Ovary (tissue), 9 donors: Measurements from ENCODE around the gene GIMAP2. TPM values are rescaled to one million over a fixed set of nuclear protein-coding genes. Genes with fewer than 3 reads are reported as not detected.
"Not testable (repeated sequence)": the region's sequence is repeated elsewhere in the genome, so short reads cannot be mapped to it uniquely, and the experiment has no call there.

ENCODE experiments used
- DNase-seq, 5 donors: peaks; one replicate each; pipeline ENCODE4 v3.0.0-alpha.2; 2019 to 2020
- H3K27ac ChIP-seq, 2 donors: fragments of 200-600 bp; one replicate each; pipeline versions ENCODE4 v1.5.1 to v1.8.0; 2019 to 2022
- H3K27me3 ChIP-seq: fragments of 200-600 bp; one replicate; pipeline ENCODE4 v1.8.0; 2022
- H3K36me3 ChIP-seq: fragments of 200-600 bp; sonication (generic); one replicate; pipeline ENCODE4 v1.5.1; 2019
- H3K4me1 ChIP-seq: one replicate; pipeline ENCODE4 v1.8.1; 2013; ENCODE audit warnings: mild to moderate bottlenecking, moderate library complexity; ENCODE audit not compliant: insufficient read depth
- H3K4me3 ChIP-seq: fragments of 200-600 bp; sonication (generic); one replicate; pipeline ENCODE4 v1.5.1; 2017
- H3K9me3 ChIP-seq, 2 donors: fragments of 200-600 bp in 1 of 2; sonication (generic) in 1 of 2; one replicate each; pipeline versions ENCODE4 v1.5.1 to v1.8.1; 2013 to 2019; ENCODE audit warnings: mild to moderate bottlenecking in 1 of 2, moderate library complexity in 1 of 2
- EP300 ChIP-seq: sonication (generic); formaldehyde crosslinking; IDR thresholded peaks from one replicate; pipeline ENCODE4 v1.6.1; 2017; ENCODE audit warnings: antibody characterized with exemption
- POLR2A ChIP-seq: fragments of 450-650 bp; IDR thresholded peaks from one replicate; pipeline ENCODE4 v1.6.1; 2017; ENCODE audit warnings: antibody characterized with exemption, mild to moderate bottlenecking, moderate library complexity
- WGBS, 3 donors: extraction: QIAGEN DNeasy Blood & Tissue Kit in 1 of 3; methylation state at CpG; one replicate each; pipeline versions ENCODE4 v1.1.5 to v1.1.7; 2013 to 2017; 5-methylcytosine and 5-hydroxymethylcytosine counted together
- intact Hi-C, 4 donors: fragments of 100-400 bp; cut with DNase I; formaldehyde crosslinking; loops; one replicate each; pipeline versions ENCODE4 v1.11.0 to v1.15.1; 2022 to 2023
- polyA plus RNA-seq, 2 donors: library from polyadenylated mRNA; stranded (reverse); fragments of 200-250 nt in 1 of 2; fragments of 350-450 nt in 1 of 2; fragmentation: Illumina TruSeq in 1 of 2; extraction: RNeasy Lipid Tissue Mini Kit (QIAGEN cat#74804) in 1 of 2; gene quantifications; one replicate each; pipeline ENCODE4 v1.2.3, GENCODE V29; 2013 to 2014
- total RNA-seq, 7 donors: library from RNA; depleted of rRNA in 2 of 7; stranded (reverse); fragments of >200 nt in 2 of 7; fragmentation: NEBNext Ultra II Directional in 3 of 7; extraction: Animal tissue kit (Norgen Biotek cat#: 25700) in 3 of 7; gene quantifications; one replicate each; pipeline versions ENCODE4 v1.1.0 to v1.2.4, GENCODE V29; 2016 to 2023
- TF ChIP-seq, protein P1 (sequence below), 3 donors: fragments of 450-650 bp in 2 of 3; fragments of 200-600 bp in 1 of 3; IDR thresholded peaks; one replicate each; pipeline versions ENCODE4 v1.5.1 to v1.8.0; 2016 to 2022; ENCODE audit warnings: antibody characterized with exemption in 3 of 3, mild to moderate bottlenecking in 1 of 3
- donor health status: DM: no; HTN: no; CAD: no; lungs with moderate emphysema.
- donor health status: DM: no; HTN: no; CAD: no.
- donor health status: Bipolar disorder and iron deficiency.
- donor health status: DM: yes; HTN: yes; CAD: no.
- donor health status: DM: no; HTN: no; CAD: no.
- donor health status: DM: yes; HTN: yes; CAD: no.

Gene GIMAP2
- total and polyA plus RNA-seq, 9 donors = 6.0 to 19.4 (median 10.5) TPM

DNA sequence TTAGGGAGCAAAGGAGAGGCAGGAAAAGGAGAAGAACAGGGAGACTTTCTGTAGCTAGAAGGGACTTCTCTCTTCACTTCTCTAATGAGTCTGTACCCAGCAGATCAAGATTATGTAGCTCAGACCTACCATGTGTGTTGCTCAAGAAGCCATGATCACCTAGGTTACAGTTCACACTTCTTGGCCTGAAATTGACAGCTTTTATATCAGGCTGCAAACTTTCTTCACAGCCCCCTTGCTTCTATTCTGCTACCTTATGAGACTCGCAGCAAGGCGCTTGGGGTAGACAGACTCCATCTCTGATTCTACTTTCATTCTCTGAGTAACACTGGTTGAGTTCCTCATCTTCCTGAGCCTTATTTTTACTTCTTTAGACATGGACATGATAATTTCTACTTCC is 19.6 kb upstream of the GIMAP2 start:
- H3K4me3 ChIP-seq = no peak overlapping the region
- 88 to 92% (median 89%) methylated on average over 2 of the region's 2 CpGs for WGBS, 3 donors
- no peaks in the 10 kb centered on the region for H3K4me1 ChIP-seq
- no peaks in the 10 kb centered on the region for H3K27me3 ChIP-seq
- no peak for DNase-seq
- TF ChIP-seq, protein P1, sequence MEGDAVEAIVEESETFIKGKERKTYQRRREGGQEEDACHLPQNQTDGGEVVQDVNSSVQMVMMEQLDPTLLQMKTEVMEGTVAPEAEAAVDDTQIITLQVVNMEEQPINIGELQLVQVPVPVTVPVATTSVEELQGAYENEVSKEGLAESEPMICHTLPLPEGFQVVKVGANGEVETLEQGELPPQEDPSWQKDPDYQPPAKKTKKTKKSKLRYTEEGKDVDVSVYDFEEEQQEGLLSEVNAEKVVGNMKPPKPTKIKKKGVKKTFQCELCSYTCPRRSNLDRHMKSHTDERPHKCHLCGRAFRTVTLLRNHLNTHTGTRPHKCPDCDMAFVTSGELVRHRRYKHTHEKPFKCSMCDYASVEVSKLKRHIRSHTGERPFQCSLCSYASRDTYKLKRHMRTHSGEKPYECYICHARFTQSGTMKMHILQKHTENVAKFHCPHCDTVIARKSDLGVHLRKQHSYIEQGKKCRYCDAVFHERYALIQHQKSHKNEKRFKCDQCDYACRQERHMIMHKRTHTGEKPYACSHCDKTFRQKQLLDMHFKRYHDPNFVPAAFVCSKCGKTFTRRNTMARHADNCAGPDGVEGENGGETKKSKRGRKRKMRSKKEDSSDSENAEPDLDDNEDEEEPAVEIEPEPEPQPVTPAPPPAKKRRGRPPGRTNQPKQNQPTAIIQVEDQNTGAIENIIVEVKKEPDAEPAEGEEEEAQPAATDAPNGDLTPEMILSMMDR (IDR thresholded peaks at IDR 0.05) = no peak
- TF ChIP-seq POLR2A (no peak), EP300 (no peak)
- no peaks in the 10 kb centered on the region for H3K9me3 ChIP-seq
- H3K27ac ChIP-seq = no peak overlapping the region
- intact Hi-C loops = no loop called here
- no peaks in the 10 kb centered on the region for H3K36me3 ChIP-seq

DNA sequence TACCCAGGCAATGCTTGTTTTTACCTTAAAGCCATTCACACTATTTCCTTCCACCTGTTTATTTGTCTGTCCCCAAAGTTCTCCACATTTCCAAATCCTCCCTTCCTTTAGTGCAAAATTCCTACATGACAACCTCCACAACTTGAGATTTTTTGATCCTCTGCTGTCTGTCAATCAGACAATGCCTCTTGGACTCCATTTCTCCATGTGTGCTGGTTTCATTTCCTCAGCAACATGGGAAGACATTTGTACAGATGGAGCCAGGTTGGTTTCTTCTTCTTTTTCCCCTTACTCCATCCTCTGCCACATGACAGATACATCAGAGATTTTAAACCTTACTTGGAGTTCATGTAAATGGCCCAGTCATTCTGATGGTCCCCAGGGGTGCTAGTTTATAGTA is 19.1 kb upstream of the GIMAP2 start:
- Histone ChIP-seq H3K4me3 (no peak overlapping the region), H3K27ac (no peak overlapping the region), H3K27me3 (no peaks in the 10 kb centered on the region), H3K36me3 (no peaks in the 10 kb centered on the region), H3K4me1 (no peaks in the 10 kb centered on the region), H3K9me3 (no peaks in the 10 kb centered on the region)
- intact Hi-C loops = no loop called here
- TF ChIP-seq, protein P1 (IDR thresholded peaks at IDR 0.05) = no peak
- no peak for TF ChIP-seq POLR2A
- no peak for TF ChIP-seq EP300
- DNase-seq = no peak

DNA sequence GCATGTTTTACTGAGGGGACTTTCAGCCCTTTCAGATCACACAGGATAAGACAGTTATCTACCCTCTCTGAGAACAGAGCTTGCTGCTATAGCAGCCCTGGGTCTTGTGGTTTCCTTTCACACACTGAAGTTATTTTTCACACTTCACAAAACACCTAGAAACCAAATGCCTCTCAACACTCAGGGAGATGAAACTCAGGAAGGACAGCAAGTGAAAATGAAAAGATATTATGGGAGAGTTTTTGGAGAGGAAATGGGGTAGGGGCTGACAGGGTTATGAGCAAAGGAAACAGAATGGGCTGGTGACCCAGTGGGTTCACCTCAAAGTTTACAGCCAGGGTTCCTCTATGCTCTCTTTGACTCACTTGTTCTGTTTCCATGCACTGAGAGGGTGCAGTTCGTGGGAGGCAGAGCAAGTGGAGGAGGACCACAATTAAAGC is 17.0 kb upstream of the GIMAP2 start:
- 35 to 69% (median 56%) methylated on average over 1 of the region's 1 CpG for WGBS, 3 donors
- no peaks in the 10 kb centered on the region for H3K9me3 ChIP-seq
- intact Hi-C loops = no loop called here

DNA sequence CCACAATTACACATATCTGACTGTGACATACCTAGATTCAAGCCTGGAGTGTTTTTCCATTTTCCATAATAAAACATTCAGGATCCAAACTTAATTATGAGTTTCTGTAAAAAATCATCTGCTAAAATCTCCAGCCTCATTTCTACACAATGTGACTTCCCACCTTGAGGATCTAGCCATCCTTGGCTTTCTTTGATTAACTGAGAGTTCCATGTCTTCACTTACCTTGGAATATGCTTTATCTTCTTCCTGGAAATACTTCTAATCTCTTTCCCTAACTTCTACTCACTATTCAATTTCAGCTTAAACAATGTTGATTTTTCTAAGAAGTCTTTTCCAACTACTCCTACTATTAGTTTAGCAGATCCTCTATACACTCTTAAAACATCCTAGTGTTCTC is 16.5 kb upstream of the GIMAP2 start:
- Histone ChIP-seq H3K4me3 (no peak overlapping the region), H3K4me1 (no peaks in the 10 kb centered on the region), H3K27ac (no peak overlapping the region), H3K36me3 (no peaks in the 10 kb centered on the region), H3K27me3 (no peaks in the 10 kb centered on the region), H3K9me3 (no peaks in the 10 kb centered on the region)
- no peak for DNase-seq
- TF ChIP-seq POLR2A = no peak
- TF ChIP-seq, protein P1 (IDR thresholded peaks at IDR 0.05) = no peak
- no peak for TF ChIP-seq EP300
- intact Hi-C loops = no loop called here

More for the DNA sequence above, 17.0 kb upstream of the GIMAP2 start:
- TF ChIP-seq EP300 = no peak
- TF ChIP-seq, protein P1 (IDR thresholded peaks at IDR 0.05) = no peak
- no peak for TF ChIP-seq POLR2A
- Histone ChIP-seq H3K27me3 (no peaks in the 10 kb centered on the region), H3K4me1 (no peaks in the 10 kb centered on the region), H3K4me3 (no peak overlapping the region), H3K36me3 (no peaks in the 10 kb centered on the region), H3K27ac (no peak overlapping the region)
- no peak for DNase-seq

DNA sequence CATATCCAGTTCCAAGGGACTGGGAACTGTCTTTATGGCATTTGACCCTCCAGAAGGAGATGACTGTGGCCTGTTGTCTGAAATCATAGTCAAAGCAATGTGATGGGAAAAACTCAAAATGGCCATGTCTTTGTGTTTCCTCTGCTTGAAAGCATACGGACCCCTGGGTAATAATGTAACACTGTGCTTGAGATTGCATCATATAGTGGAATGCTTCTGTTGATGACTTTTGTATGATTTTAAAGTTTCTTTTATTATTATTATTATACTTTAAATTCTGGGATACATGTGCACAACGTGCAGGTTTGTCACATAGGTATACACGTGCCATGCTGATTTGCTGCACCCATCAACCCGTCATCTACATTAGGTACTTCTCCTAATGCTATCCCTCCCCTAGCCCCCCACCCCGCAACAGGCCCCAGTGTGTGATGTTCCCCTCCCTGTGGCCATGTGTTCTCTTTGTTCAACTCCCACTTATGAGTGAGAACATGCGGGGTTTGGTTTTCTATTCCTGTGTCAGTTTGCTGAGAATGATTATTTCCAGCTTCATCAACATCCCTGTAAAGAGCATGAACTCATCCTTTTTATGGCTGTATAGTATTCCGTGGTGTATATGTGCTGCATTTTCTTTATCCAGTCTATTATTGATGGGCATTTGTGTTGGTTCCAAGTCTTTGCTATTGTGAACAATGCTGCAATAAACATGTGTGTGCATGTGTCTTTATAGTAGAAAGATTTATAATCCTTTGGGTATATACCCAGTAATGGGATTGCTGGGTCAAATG is 13.5 kb upstream of the GIMAP2 start:
- H3K9me3 ChIP-seq, H3K27me3 ChIP-seq, H3K36me3 ChIP-seq, H3K4me1 ChIP-seq, H3K4me3 ChIP-seq, intact Hi-C loops, H3K27ac ChIP-seq, DNase-seq: not testable (repeated sequence)
- 82 to 87% (median 85%) methylated on average over 7 of the region's 7 CpGs for WGBS, 3 donors
